ENCODE measurements around the gene ZNRF2.

- TF ChIP-seq CTCF (IDR thresholded peaks at IDR 0.05), result no peak
- no peak for TF ChIP-seq POLR2A (IDR thresholded peaks at IDR 0.05)
These were observed 27.8 kb downstream of the ZNRF2 start for GRCh38 chr7:30312178-30312577.

Measured in thyroid gland (tissue), 4 donors.